Stimulated activated CD8-positive, alpha-beta memory T cell treated with anti-CD3 and anti-CD28 coated beads, Interleukin-15, amount 100 ng/mL, for 24 hours (primary cell): ENCODE data around the gene AMN.

Experiments
- DNase-seq: peaks from one replicate; pipeline ENCODE4 v3.0.0-alpha.2; 2020; ENCODE audit warnings: low read depth

AMN gene

GRCh38 chr14:102898776-102899515 lies 23.5 kb upstream of the AMN start:
- no peak for DNase-seq

GRCh38 chr14:102899516-102899900 lies 23.0 kb upstream of the AMN start:
- no peak for DNase-seq

GRCh38 chr14:102900631-102901571 lies 21.6 kb upstream of the AMN start:
- DNase-seq = no peak

- DNase-seq = no peak
Observed at GRCh38 chr14:102901633-102902032, 20.8 kb upstream of the AMN start.

GRCh38 chr14:102902086-102902485 lies 20.4 kb upstream of the AMN start:
- no peak for DNase-seq

- DNase-seq = no peak
Observed at GRCh38 chr14:102902523-102903247, 19.8 kb upstream of the AMN start.

GRCh38 chr14:102903248-102903888 lies 19.1 kb upstream of the AMN start:
- no peak for DNase-seq

GRCh38 chr14:102903889-102904512 lies 18.5 kb upstream of the AMN start:
- no peak for DNase-seq

- DNase-seq = no peak
Observed at GRCh38 chr14:102905116-102906108, 17.1 kb upstream of the AMN start.

- DNase-seq = no peak
Observed at GRCh38 chr14:102906616-102907302, 15.7 kb upstream of the AMN start.

- no peak for DNase-seq
Observed at GRCh38 chr14:102907303-102907844, 15.1 kb upstream of the AMN start.

- DNase-seq = no peak
Observed at GRCh38 chr14:102907980-102908730, 14.3 kb upstream of the AMN start.

GRCh38 chr14:102908766-102909455 lies 13.6 kb upstream of the AMN start:
- DNase-seq = no peak

- DNase-seq = no peak
Observed at GRCh38 chr14:102909462-102909861, 13.0 kb upstream of the AMN start.

- no peak for DNase-seq
Observed at GRCh38 chr14:102909911-102910310, 12.6 kb upstream of the AMN start.

- DNase-seq = no peak
Observed at GRCh38 chr14:102910442-102910841, 12.0 kb upstream of the AMN start.

GRCh38 chr14:102911541-102911951 lies 10.9 kb upstream of the AMN start:
- no peak for DNase-seq
